H1 (cell line): ENCODE measurements around the gene KLF6. TPM values are rescaled to one million over a fixed set of nuclear protein-coding genes. Genes with fewer than 3 reads are reported as not detected.

ENCODE experiments used
- ATF3 ChIP-seq: IDR thresholded peaks from 2 replicates; pipeline ENCODE4 v1.6.1; 2011; ENCODE audit warnings: low read depth, mild to moderate bottlenecking, low read length; ENCODE audit not compliant: insufficient read depth
- SAP30 ChIP-seq: fragments of 300-600 bp; sonication (generic); IDR thresholded peaks from 2 replicates; pipeline ENCODE4 v1.7.1; 2012; ENCODE audit warnings: low read length, moderate library complexity, mild to moderate bottlenecking, inconsistent platforms; ENCODE audit not compliant: insufficient read depth, insufficient replicate concordance
- SIRT6 ChIP-seq: IDR thresholded peaks from one replicate; pipeline ENCODE4 v1.7.1; 2012; ENCODE audit warnings: low read length, inconsistent platforms
- SRF ChIP-seq: IDR thresholded peaks from 2 replicates; pipeline ENCODE4 v1.6.1; 2011; ENCODE audit warnings: mild to moderate bottlenecking, low read depth, low read length, moderate library complexity
- TEAD4 ChIP-seq: IDR thresholded peaks from 2 replicates; pipeline ENCODE4 v1.6.1; 2012; ENCODE audit warnings: low read depth, low read length, inconsistent platforms, mixed read lengths
- polyA plus RNA-seq, 7 experiments: library from polyadenylated mRNA; depleted of rRNA in 3 of 7; stranded (reverse) in 5 of 7; unstranded in 2 of 7; fragments of >200 nt in 5 of 7; fragments of 200-250 nt in 2 of 7; gene quantifications; 1 replicate in 5 of 7; 2 replicates in 1 of 7; 4 replicates in 1 of 7; pipeline versions ENCODE4 v1.2.1 to v1.2.3, GENCODE V29; 2011 to 2013; ENCODE audit warnings: missing spikeins in 2 of 7, mixed read lengths in 2 of 7
- total RNA-seq: library from RNA; stranded (reverse); fragmentation: NEBNext Ultra II Directional; extraction: Animal tissue kit (Norgen Biotek cat#: 25700); gene quantifications from 2 replicates; pipeline ENCODE4 v1.2.1, GENCODE V29; 2021

The KLF6 gene
- total and polyA plus RNA-seq, 2 of the 8 experiments (the other 6 are each of a cell fraction or from before 2014, with no cell fraction given): 5.7 to 19.5 TPM

- no peak for TF ChIP-seq ATF3
- no peak for TF ChIP-seq SAP30
- no peak for TF ChIP-seq SIRT6
- TF ChIP-seq TEAD4: no peak
- no peak for TF ChIP-seq SRF
These were observed 5.8 kb upstream of the KLF6 start (continued) for GRCh38 chr10:3790858-3791257.
